HG03108 (cell line): ENCODE measurements around the gene NOP53.
"Not testable (repeated sequence)": the region's sequence is repeated elsewhere in the genome, so short reads cannot be mapped to it uniquely, and the experiment has no call there.

ENCODE experiments used
- ATAC-seq: cut with Tn5 transposase; IDR thresholded peaks from one replicate; pipeline ENCODE4 v1.9.1; 2021; ENCODE audit warnings: moderate library complexity; ENCODE audit not compliant: unreplicated experiment

NOP53 gene

GRCh38 chr19:47752440-47753211 is 7.3 kb downstream of the NOP53 start:
- no peak for ATAC-seq

- no peak for ATAC-seq
Observed at GRCh38 chr19:47754206-47755064, 9.1 kb downstream of the NOP53 start.

- ATAC-seq = no peak
Observed at GRCh38 chr19:47755065-47755761, 9.9 kb downstream of the NOP53 start.

GRCh38 chr19:47755762-47756626 is 10.6 kb downstream of the NOP53 start:
- ATAC-seq = no peak

GRCh38 chr19:47756627-47756929 is 11.2 kb downstream of the NOP53 start:
- no peak for ATAC-seq

GRCh38 chr19:47756953-47757608 is 11.7 kb downstream of the NOP53 start:
- ATAC-seq = no peak

GRCh38 chr19:47757617-47758442 is 12.5 kb downstream of the NOP53 start:
- ATAC-seq = no peak

GRCh38 chr19:47758443-47758804 is 13.1 kb downstream of the NOP53 start:
- no peak for ATAC-seq

- no peak for ATAC-seq
Observed at GRCh38 chr19:47760632-47760999, 15.3 kb downstream of the NOP53 start.

GRCh38 chr19:47761566-47761965 is 16.2 kb downstream of the NOP53 start:
- ATAC-seq = no peak

- ATAC-seq = no peak
Observed at GRCh38 chr19:47762151-47762550, 16.8 kb downstream of the NOP53 start.

GRCh38 chr19:47762615-47763308 is 17.4 kb downstream of the NOP53 start:
- no peak for ATAC-seq

- not testable (repeated sequence) for ATAC-seq
Observed at GRCh38 chr19:47764705-47765104, 19.4 kb downstream of the NOP53 start.

- no peak for ATAC-seq
Observed at GRCh38 chr19:47765523-47766358, 20.4 kb downstream of the NOP53 start.

GRCh38 chr19:47766359-47766620 is 20.9 kb downstream of the NOP53 start:
- no peak for ATAC-seq

GRCh38 chr19:47766670-47767069 is 21.3 kb downstream of the NOP53 start:
- ATAC-seq = no peak

- ATAC-seq = no peak
Observed at GRCh38 chr19:47767349-47767748, 22.0 kb downstream of the NOP53 start.

GRCh38 chr19:47768604-47769003 is 23.3 kb downstream of the NOP53 start:
- no peak for ATAC-seq
